AG09319 (cell line): Measurements from ENCODE around the gene AUH.

Experiments
- DNase-seq: peaks from one replicate; pipeline ENCODE4 v3.0.0-alpha.2; 2010; ENCODE audit warnings: low read depth; ENCODE audit errors: extremely low read depth
- TF ChIP-seq, protein P1 (sequence below): IDR thresholded peaks from 2 replicates; pipeline ENCODE4 v1.5.1; 2011; ENCODE audit warnings: low read depth, mild to moderate bottlenecking, inconsistent platforms, low read length, moderate library complexity

AUH gene

DNA sequence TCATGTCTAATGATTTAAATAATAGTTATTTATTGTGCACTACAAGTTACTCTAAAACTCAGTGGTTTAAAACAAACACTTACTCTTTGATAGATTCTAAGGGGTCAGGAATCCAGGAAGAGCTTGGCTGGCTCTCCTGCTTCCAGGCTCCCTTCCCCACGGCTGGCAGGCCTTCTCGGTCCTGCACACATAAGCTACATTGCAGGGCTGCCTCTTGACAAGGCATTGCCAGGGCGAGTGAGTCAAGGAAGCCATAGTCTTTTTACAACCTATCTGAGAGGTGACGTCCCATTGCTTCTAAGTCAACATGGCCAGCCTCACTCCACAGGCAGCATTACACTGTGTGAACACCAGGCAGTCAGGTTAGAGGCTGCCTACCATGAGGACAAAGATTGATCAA is 119.8 kb downstream of the AUH start:
- TF ChIP-seq, protein P1, sequence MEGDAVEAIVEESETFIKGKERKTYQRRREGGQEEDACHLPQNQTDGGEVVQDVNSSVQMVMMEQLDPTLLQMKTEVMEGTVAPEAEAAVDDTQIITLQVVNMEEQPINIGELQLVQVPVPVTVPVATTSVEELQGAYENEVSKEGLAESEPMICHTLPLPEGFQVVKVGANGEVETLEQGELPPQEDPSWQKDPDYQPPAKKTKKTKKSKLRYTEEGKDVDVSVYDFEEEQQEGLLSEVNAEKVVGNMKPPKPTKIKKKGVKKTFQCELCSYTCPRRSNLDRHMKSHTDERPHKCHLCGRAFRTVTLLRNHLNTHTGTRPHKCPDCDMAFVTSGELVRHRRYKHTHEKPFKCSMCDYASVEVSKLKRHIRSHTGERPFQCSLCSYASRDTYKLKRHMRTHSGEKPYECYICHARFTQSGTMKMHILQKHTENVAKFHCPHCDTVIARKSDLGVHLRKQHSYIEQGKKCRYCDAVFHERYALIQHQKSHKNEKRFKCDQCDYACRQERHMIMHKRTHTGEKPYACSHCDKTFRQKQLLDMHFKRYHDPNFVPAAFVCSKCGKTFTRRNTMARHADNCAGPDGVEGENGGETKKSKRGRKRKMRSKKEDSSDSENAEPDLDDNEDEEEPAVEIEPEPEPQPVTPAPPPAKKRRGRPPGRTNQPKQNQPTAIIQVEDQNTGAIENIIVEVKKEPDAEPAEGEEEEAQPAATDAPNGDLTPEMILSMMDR: no peak
- no peak for DNase-seq

DNA sequence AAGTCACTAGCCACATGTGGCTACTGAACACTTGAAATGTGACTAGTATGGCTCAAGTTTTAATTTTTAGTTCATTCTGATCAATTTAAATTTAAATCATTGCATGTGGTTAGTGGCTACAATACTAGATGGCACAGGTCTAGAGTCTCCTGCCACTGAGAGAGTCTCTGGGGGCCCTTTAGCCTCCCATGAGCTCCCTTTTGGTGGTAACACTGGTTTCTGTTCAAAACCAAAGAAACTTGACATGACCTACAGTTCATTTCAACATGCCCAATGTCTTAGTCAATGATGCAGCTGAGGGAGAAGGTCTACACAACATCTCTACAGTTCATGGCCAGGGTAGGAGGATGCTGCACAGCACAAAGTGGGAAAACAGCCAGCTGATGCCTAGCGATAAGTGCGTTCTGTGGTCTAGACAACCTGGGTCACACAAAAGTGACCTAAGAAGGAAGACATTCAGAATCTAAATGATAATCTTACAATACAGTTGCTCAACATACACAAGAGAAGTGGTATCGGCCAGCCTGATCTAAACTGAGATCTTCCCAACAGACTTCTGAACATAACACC is 121.0 kb downstream of the AUH start:
- TF ChIP-seq, protein P1: no peak
- no peak for DNase-seq

DNA sequence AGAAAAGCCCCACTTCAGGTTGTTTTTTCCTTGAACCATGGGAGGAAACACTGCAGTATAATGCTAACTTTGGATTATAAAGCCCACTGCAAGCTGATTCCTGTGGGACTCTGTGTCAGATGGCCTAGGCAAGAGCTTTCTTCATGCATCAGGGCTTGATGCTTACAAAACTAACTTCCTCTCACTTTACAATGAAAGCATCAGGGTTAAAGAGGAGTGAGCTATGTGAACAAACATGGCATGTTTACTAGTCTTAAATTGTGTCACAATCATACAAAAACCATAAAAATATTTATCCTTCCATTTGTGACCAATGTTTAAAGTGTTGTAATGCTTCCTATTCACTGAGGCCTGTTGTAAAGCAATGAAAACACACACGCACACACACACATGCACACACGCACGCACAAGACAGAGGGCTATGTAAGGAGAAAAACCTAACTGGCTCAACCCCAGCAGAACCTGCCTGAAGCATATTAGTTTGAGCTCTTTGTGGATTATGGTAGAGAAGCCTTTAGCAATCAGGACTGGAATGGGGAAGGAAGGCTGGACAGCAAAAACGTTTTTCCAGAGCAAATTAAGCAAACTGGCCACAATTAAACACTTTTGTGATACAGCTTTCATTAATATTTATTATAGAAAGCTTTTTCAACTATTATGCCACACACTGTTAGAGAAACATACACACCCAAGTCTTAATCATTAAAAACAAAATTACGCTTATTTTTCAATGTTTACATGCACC is 122.2 kb downstream of the AUH start:
- TF ChIP-seq, protein P1: no peak
- DNase-seq: no peak

DNA sequence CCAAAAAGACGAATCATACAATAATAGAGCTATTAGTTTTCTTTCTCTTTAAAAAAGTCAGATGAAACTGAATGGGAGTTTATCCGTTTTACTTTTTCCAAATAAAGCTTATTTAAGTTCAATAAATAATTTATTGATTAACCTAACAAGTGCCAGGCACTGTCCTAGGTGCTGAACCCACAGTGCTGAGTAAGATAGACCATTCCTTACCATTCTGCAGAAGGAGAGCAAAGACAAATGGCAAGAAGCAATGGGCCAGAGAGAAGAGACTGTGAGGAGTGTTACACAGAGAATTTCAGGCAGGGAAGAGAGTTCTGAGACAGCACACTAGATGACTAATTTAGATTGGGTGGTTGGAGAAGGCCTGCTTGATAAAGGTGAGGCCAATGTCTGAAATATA is 127.2 kb downstream of the AUH start:
- no peak for DNase-seq
- TF ChIP-seq, protein P1: no peak

DNA sequence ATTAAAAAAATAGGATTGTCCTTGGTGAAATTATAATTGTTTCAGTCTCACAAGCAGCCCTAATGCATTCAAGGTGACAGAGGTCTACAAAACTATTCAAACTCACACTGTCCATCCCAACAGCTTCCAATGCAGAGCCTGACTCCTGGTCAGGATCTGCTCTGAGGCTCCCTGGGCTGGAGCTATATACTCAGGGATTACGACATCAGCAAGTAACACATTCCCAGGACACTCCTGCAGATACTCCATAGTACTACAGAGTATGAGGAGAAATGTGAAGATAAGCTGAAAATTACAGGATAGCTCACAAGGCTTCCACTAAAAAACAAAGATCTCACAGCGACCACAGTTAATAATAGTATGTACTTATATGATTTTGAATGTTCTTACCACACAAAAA is 130.1 kb downstream of the AUH start:
- no peak for DNase-seq
- TF ChIP-seq, protein P1: no peak

DNA sequence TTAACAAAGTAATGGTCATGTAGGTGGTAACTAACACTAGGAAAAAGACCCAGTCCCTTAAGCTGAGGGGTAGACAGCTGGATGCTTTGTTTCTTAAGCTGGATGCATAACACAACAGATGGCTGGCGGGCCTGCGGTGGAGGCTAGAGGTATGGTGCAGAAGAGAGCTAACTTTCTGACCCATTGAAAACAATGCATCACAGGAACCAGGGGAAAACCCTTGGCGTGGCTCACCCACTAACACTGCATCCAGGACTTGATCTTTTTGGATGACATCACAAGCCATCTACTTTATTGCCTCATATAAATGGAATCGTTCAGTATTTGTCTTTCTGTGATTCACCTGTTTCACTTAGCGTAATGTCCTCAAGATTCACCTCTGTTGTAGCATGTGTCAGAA is 138.7 kb downstream of the AUH start:
- DNase-seq: no peak
- TF ChIP-seq, protein P1: no peak

DNA sequence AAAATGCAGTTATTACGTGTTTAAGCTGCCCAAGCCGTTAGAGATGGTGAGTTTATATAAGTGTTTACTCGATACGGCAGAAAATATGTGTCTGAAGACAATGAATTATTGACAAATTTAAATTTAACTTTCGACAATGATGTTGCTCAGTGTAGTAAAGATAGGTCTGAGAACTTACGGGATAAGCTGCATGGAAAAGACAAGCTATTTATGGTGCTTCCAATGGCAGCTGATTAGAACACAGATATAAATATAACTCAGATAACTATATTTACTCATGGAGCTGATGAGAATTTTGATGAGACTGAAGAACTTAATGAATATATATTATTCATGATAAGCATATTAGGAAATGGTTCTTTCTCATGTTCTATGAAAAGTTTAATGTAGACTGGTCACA is 139.3 kb downstream of the AUH start:
- TF ChIP-seq, protein P1: no peak
- DNase-seq: no peak
